HL-60 (cell line): ENCODE results near the gene FASTK.

ENCODE experiments used
- DNase-seq, 2 experiments: peaks; one replicate each; pipeline ENCODE4 v3.0.0-alpha.2; 2010 to 2020; ENCODE audit warnings: low read depth in 1 of 2, low spot score in 1 of 2
- H3K27ac ChIP-seq: fragments of 250-450 bp; sonication (Bioruptor Pico); replicated peaks from 2 replicates; pipeline ENCODE4 v1.5.1; 2020; ENCODE audit warnings: mild to moderate bottlenecking, moderate library complexity
- H3K27me3 ChIP-seq: fragments of 250-450 bp; sonication (Bioruptor Pico); 2 replicates; pipeline ENCODE4 v1.5.1; 2021; ENCODE audit warnings: mild to moderate bottlenecking, moderate library complexity; ENCODE audit not compliant: insufficient read depth, poor library complexity, severe bottlenecking
- H3K4me3 ChIP-seq: replicated peaks from 2 replicates; pipeline ENCODE4 v1.5.1; 2011; ENCODE audit warnings: mild to moderate bottlenecking, control low read depth, low read length; ENCODE audit not compliant: insufficient read depth
- CTCF ChIP-seq: IDR thresholded peaks from one replicate; pipeline ENCODE4 v1.5.1; 2011; ENCODE audit warnings: low read length, control low read depth, inconsistent platforms; ENCODE audit not compliant: insufficient read depth
- GABPA ChIP-seq: IDR thresholded peaks from 2 replicates; pipeline ENCODE4 v1.6.1; 2012; ENCODE audit warnings: low read depth
- POLR2AphosphoS5 ChIP-seq: IDR thresholded peaks from 2 replicates; pipeline ENCODE4 v1.6.1; 2012; ENCODE audit warnings: low read depth
- SPI1 ChIP-seq: IDR thresholded peaks from 2 replicates; pipeline ENCODE4 v1.6.1; 2012; ENCODE audit warnings: low read depth, mild to moderate bottlenecking, borderline replicate concordance
- TF ChIP-seq, protein P1 (sequence below): IDR thresholded peaks from 2 replicates; pipeline ENCODE4 v1.6.1; 2012; ENCODE audit warnings: low read depth; ENCODE audit not compliant: insufficient replicate concordance

Gene FASTK

DNA sequence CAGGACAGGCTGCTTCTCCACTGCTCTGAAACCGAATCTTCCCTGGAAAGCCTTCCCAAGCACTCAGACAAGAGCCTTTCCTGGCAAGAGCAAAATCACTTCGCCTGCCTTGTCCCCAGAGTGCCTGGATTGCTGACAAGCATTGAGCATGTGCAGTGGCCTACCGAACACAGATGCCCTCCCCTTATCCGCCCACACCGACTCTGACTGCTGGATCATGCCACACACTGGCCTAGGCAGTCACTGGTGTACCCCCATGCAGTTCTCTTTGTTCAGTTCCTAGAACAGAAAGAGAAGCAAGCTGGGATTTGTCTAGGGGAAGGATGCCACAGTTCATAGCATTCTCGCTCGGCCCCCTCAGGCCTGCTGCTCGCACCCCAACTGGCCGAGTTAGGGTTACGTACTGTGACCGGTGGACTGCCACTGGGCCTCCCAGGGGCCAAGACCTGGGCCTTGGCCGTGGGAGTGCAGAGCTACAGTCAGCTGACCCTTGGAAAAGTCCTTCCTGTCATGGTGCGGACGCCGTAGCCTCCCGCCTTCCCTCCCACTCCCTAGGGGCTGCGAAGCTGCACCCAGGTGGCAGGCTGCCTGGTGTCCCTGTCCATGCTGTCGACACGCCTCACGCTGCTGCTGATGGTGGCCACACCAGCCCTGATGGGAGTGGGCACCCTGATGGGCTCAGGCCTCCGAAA lies 45.4 kb downstream of the FASTK start:
- DNase-seq: no peak
- Histone ChIP-seq H3K27ac (no peak overlapping the region), H3K27me3 (no peaks in the 10 kb centered on the region), H3K4me3 (no peak overlapping the region)
- TF ChIP-seq POLR2AphosphoS5: no peak
- no peak for TF ChIP-seq SPI1
- no peak for TF ChIP-seq GABPA
- no peak for TF ChIP-seq CTCF
- TF ChIP-seq, protein P1, sequence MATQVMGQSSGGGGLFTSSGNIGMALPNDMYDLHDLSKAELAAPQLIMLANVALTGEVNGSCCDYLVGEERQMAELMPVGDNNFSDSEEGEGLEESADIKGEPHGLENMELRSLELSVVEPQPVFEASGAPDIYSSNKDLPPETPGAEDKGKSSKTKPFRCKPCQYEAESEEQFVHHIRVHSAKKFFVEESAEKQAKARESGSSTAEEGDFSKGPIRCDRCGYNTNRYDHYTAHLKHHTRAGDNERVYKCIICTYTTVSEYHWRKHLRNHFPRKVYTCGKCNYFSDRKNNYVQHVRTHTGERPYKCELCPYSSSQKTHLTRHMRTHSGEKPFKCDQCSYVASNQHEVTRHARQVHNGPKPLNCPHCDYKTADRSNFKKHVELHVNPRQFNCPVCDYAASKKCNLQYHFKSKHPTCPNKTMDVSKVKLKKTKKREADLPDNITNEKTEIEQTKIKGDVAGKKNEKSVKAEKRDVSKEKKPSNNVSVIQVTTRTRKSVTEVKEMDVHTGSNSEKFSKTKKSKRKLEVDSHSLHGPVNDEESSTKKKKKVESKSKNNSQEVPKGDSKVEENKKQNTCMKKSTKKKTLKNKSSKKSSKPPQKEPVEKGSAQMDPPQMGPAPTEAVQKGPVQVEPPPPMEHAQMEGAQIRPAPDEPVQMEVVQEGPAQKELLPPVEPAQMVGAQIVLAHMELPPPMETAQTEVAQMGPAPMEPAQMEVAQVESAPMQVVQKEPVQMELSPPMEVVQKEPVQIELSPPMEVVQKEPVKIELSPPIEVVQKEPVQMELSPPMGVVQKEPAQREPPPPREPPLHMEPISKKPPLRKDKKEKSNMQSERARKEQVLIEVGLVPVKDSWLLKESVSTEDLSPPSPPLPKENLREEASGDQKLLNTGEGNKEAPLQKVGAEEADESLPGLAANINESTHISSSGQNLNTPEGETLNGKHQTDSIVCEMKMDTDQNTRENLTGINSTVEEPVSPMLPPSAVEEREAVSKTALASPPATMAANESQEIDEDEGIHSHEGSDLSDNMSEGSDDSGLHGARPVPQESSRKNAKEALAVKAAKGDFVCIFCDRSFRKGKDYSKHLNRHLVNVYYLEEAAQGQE: no peak

DNA sequence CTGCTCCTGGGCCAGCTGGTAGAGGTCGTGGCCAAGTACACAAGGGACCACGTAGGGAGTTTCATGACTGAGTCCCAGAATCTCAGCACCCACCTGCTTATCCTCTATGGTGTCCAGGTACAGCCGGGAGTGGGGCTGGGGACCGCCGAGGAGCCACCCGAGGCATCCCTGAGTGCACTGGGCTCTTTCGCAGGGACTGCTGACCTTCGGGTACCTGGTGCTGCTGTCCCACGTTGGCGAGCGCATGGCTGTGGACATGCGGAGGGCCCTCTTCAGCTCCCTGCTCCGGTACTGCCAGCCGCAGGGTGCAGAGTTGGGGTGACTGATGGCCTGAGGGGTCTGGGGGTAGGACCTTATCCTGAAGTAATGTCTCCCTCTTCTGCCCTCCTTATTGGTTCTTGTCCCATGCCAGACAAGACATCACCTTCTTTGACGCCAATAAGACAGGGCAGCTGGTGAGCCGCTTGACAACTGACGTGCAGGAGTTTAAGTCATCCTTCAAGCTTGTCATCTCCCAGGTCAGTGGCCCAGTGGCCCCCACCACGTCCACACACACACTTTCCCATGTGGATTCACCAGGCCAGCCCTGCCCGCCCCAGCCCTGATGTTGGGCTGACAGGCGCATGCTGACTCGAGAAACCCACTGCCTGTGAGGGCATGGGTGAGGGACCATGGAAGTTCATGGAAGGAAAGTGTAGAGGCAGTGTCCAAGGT lies 46.1 kb downstream of the FASTK start:
- Histone ChIP-seq H3K4me3 (no peak overlapping the region), H3K27me3 (no peaks in the 10 kb centered on the region), H3K27ac (no peak overlapping the region)
- no peak for DNase-seq
- no peak for TF ChIP-seq SPI1
- no peak for TF ChIP-seq POLR2AphosphoS5
- TF ChIP-seq, protein P1: no peak

DNA sequence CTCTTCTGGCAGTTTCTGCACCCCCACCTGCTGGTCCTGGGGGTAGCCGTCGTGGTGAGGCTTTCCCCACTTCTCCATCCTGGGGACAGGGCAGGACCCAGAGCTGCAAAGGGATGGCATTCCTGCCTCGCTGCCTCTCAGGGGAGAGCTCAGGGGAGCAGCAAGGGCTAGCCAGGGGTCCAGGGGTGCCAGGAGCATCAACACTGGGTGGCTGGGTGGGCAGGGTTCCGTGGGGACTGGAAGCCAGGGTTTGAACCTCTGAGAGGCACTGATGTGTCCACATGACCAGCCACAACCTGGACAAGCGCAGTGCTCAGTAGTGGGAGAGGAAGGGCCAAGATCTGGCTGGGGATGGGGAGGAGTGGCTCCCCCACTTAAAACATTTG lies 46.8 kb downstream of the FASTK start:
- TF ChIP-seq CTCF: no peak
- H3K27me3 ChIP-seq: no peaks in the 10 kb centered on the region
- H3K4me3 ChIP-seq: no peak overlapping the region
- no peak for DNase-seq
- H3K27ac ChIP-seq: no peak overlapping the region

DNA sequence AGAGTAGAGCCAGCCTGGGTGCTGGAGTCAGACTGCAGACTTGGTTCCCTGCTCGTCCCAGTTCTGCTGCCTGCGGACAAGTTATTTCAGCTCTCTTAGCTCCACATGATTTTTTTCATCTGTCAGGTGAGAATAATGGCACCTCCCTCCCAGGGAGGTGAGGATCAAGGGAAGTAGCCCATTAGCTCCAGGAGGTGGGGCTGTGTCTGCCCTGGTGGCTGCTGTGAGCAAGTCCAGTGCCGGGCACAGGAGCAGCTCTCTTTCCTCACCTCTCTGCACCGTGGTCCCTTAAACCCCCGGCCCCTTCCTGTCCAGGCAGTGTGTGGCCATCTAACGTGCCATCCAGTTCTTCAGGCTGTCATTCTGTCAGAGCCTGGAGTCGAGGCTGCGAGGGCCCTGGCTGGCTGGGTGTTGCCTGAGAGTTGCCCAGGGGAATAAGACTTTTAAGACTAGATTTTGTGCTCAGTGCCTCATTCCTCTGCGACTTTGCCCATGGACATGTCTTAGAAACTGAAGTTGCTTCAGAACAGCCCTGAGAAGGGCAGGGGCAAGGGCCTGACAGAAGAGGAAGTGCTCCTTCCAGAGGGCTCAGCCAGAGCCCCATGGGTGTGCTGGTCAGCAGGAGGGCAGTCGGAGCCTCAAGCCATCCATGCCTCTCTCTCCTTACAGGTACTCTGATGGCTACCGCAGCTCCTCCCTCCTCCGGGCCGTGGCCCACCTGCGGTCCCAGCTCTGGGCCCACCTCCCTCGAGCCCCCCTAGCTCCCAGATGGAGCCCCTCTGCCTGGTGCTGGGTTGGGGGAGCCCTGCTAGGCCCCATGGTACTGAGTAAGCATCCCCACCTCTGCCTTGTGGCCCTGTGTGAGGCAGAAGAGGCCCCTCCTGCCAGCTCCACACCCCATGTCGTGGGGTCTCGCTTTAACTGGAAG lies 47.4 kb downstream of the FASTK start:
- H3K4me3 ChIP-seq: no peak overlapping the region
- TF ChIP-seq GABPA (no peak), CTCF (no peak), POLR2AphosphoS5 (no peak), SPI1 (peak; percentile 54; the same call in 1 of the 2 replicates)
- TF ChIP-seq, protein P1: no peak
- no peak overlapping the region for H3K27ac ChIP-seq
- H3K27me3 ChIP-seq: no peaks in the 10 kb centered on the region
- no peak for DNase-seq
